ENCODE measurements around the gene PCNX1. TPM values are rescaled to one million over a fixed set of nuclear protein-coding genes. Genes with fewer than 3 reads are reported as not detected.

Gene PCNX1
- total RNA-seq, 1 experiment from 2014 or later = 48.0 TPM

DNA sequence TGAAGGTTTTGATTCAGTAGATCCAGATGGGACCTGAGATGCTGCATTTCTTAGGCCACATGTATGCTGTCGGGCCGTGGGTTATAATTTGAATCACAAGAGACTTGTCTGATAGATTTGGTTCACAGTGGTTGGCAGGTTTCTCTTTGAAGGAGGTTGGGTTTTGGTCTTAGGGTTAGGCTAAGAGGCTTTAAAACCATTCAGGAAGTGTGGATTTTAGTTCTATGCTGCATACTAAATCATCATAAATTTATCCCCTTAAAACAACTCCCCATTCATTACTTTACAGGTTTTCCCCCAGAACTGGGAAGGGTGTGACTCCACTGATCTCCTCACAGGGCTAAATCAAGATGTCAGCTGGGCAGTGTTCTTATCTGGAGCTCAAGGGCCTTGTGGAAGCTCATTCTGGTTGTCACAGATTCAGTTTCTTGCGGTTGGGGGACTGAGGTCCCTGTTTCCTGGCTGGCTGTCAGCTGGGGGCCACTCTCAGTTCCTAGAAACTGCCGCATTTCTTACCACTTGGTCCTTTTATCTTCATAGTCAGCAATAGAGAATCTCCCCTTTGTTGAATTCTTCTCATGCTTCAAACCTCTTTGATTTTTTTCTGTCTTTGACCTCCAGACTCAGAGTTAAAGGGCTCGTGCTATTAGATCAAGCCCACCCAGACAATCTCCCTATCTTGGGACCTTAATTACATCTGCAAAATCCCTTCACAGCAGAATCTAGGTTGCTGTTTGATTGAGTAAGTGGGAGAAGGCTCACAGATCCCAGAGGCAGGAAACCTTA, 20.6 kb upstream of the PCNX1 start:
- no peak overlapping the region for H2AFZ ChIP-seq (ENCODE audit: low read length)
- H3K56ac ChIP-seq (ENCODE audit: insufficient read length, low read depth, low read length) = no peak overlapping the region
- no peaks in the 10 kb centered on the region for H3K79me1 ChIP-seq (ENCODE audit: insufficient read depth, low read depth, low read length, poor library complexity, severe bottlenecking)
- no peaks in the 10 kb centered on the region for H3K27me3 ChIP-seq (ENCODE audit: insufficient read depth, low read length)
- Mint-ChIP-seq H3K4me3 (no peak overlapping the region), H3K27ac (no peak overlapping the region), H3K27me3 (ENCODE audit: low read depth) (no peaks in the 10 kb centered on the region), H3K36me3 (ENCODE audit: insufficient read depth in 1 of 3, low read depth in 3 of 3) (no peaks in the 10 kb centered on the region), H3K4me1 (peaks cover 24 to 25% of the 10 kb centered on the region in 2 experiments), H3K9me3 (no peaks in the 10 kb centered on the region)
- H3K9ac ChIP-seq (ENCODE audit: extremely low read depth, insufficient read length, low read length) = no peak overlapping the region
- no peak overlapping the region for H4K5ac ChIP-seq (ENCODE audit: insufficient read length, low read depth, low read length)
- H2BK20ac ChIP-seq (ENCODE audit: low read depth, low read length, poor library complexity, severe bottlenecking) = no peak overlapping the region
- no peak overlapping the region for H2AK5ac ChIP-seq (ENCODE audit: insufficient read length, low read length)
- no peak overlapping the region for H3T11ph ChIP-seq (ENCODE audit: low read length)
- no peaks in the 10 kb centered on the region for H4K20me1 ChIP-seq (ENCODE audit: control insufficient read depth, insufficient read depth, insufficient read length)
- no peak overlapping the region for H2BK15ac ChIP-seq (ENCODE audit: low read depth, low read length)
- no peak overlapping the region for H3K23ac ChIP-seq (ENCODE audit: insufficient read length, low read depth, low read length)
- WGBS (ENCODE audit: extremely low coverage, insufficient read length, low lambda C conversion rate) = no CpG with 5 or more reads among the region's 5 CpGs
- no peaks in the 10 kb centered on the region for H3K23me2 ChIP-seq (ENCODE audit: insufficient read length, low read depth, low read length, poor library complexity, severe bottlenecking)
- no peak overlapping the region for H2BK12ac ChIP-seq (ENCODE audit: insufficient read length, low read depth, low read length)
- no peak overlapping the region for H3K14ac ChIP-seq (ENCODE audit: insufficient read depth, low read length)
- no peak overlapping the region for H3K4ac ChIP-seq (ENCODE audit: low read depth, low read length)
- H4K8ac ChIP-seq (replicated peaks; ENCODE audit: insufficient read length, low read depth, low read length) = no peak overlapping the region
- H3K4me2 ChIP-seq (ENCODE audit: insufficient read depth, insufficient read length, low read length) = no peak overlapping the region
- no peaks in the 10 kb centered on the region for H3K4me1 ChIP-seq (ENCODE audit: insufficient read depth, low read length)
- no peak for DNase-seq
- no peak overlapping the region for H3K27ac ChIP-seq (ENCODE audit: insufficient read length, low read depth, low read length)
- H3K18ac ChIP-seq (ENCODE audit: insufficient read length, low read depth, low read length) = no peak overlapping the region
- H4K91ac ChIP-seq (ENCODE audit: insufficient read length, low read depth, low read length) = no peak overlapping the region
- H3K79me2 ChIP-seq (ENCODE audit: insufficient read depth, low read length) = no peaks in the 10 kb centered on the region
- no peaks in the 10 kb centered on the region for H3K9me3 ChIP-seq (ENCODE audit: control insufficient read depth, low read depth, low read length)
- TF ChIP-seq, protein P1, sequence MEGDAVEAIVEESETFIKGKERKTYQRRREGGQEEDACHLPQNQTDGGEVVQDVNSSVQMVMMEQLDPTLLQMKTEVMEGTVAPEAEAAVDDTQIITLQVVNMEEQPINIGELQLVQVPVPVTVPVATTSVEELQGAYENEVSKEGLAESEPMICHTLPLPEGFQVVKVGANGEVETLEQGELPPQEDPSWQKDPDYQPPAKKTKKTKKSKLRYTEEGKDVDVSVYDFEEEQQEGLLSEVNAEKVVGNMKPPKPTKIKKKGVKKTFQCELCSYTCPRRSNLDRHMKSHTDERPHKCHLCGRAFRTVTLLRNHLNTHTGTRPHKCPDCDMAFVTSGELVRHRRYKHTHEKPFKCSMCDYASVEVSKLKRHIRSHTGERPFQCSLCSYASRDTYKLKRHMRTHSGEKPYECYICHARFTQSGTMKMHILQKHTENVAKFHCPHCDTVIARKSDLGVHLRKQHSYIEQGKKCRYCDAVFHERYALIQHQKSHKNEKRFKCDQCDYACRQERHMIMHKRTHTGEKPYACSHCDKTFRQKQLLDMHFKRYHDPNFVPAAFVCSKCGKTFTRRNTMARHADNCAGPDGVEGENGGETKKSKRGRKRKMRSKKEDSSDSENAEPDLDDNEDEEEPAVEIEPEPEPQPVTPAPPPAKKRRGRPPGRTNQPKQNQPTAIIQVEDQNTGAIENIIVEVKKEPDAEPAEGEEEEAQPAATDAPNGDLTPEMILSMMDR (conservative IDR thresholded peaks at IDR 0.05) = no peak
- H2BK5ac ChIP-seq (ENCODE audit: insufficient read length, low read length) = no peak overlapping the region
- H2BK120ac ChIP-seq (ENCODE audit: low read depth, low read length, poor library complexity, severe bottlenecking) = no peak overlapping the region

Measured in H9 (cell line).